Fibroblast of the aortic adventitia (primary cell): Measurements from ENCODE around the gene ZNF813. TPM values are rescaled to one million over a fixed set of nuclear protein-coding genes. Genes with fewer than 3 reads are reported as not detected.
"Not testable (repeated sequence)": the region's sequence is repeated elsewhere in the genome, so short reads cannot be mapped to it uniquely, and the experiment has no call there.

Experiments used
- DNase-seq: peaks from one replicate; pipeline ENCODE4 v3.0.0-alpha.2; 2010; ENCODE audit warnings: low read depth
- H3K4me3 ChIP-seq: 2 replicates; pipeline ENCODE4 v1.5.1; 2011; ENCODE audit warnings: low read depth, mild to moderate bottlenecking, control low read depth, low read length, moderate library complexity
- CTCF ChIP-seq: IDR thresholded peaks from 2 replicates; pipeline ENCODE4 v1.5.1; 2011; ENCODE audit warnings: mild to moderate bottlenecking, low read length, control low read depth, inconsistent platforms; ENCODE audit not compliant: insufficient read depth
- total RNA-seq: library from RNA; depleted of rRNA; stranded (reverse); fragments of >200 nt; gene quantifications from 2 replicates; pipeline ENCODE4 v1.2.3, GENCODE V29; 2012; ENCODE audit warnings: low replicate concordance

The ZNF813 gene
- total RNA-seq, 1 donor = 2.5 TPM

- DNase-seq = peak; percentile 16
- peak overlapping the region; percentile 90 for H3K4me3 ChIP-seq
- TF ChIP-seq CTCF = no peak
These were observed 35.4 kb upstream of the ZNF813 start for GRCh38 chr19:53432088-53432661.

- DNase-seq, H3K4me3 ChIP-seq: not testable (repeated sequence)
These were observed 23.7 kb upstream of the ZNF813 start for GRCh38 chr19:53443809-53444208.

GRCh38 chr19:53447196-53447595 is 20.3 kb upstream of the ZNF813 start:
- DNase-seq, H3K4me3 ChIP-seq: not testable (repeated sequence)

GRCh38 chr19:53455828-53456227 is 11.7 kb upstream of the ZNF813 start:
- no peak for DNase-seq
- TF ChIP-seq CTCF = no peak
- no peak overlapping the region for H3K4me3 ChIP-seq

- not testable (repeated sequence) for DNase-seq
These were observed 7.3 kb upstream of the ZNF813 start for GRCh38 chr19:53460131-53460721.

DNA sequence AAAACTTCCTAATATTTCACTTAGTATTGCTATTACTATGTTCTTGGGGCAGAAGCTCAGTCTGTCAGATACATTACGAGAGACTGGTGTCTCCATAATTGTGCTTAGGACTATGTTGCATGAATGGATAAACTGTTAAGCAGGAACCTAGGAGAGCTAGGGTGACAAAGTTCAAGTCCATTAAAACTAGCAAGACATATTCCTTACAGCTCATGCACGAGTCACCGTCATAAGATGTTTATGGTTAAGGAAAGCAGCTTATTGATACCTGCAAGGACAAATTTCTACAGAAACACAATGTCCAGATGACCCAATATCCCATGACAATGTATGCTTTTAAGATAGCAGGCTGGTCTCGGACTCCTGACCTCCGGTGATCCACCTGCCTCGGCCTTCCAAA is 5.7 kb upstream of the ZNF813 start:
- H3K4me3 ChIP-seq = no peak overlapping the region
- DNase-seq = no peak
- no peak for TF ChIP-seq CTCF

More at GRCh38 chr19:53460131-53460721, 7.3 kb upstream of the ZNF813 start:
- not testable (repeated sequence) for H3K4me3 ChIP-seq

DNA sequence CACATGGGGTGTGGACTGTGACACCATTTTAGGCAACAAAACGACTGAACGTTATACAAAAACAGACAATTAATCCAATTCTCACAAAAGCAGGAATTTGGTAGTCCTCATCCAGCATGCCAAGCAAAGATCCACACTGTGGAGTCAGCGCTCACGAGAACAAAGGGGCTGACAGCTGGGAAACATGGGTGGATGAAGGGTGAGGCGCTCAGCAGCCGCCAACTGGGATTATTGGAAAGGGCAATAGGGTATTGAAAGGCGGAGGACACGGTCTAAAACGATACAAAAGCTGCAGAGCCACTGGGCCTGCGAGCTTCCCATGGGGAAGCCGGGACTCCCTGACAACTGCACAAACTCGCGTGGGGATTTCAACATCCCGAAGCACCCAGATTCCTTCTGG is 4.7 kb upstream of the ZNF813 start:
- no peak for TF ChIP-seq CTCF
- no peak for DNase-seq
- no peak overlapping the region for H3K4me3 ChIP-seq

- no peak for TF ChIP-seq CTCF
- DNase-seq = peak; percentile 2
- H3K4me3 ChIP-seq = no peak overlapping the region
These were observed 4.3 kb upstream of the ZNF813 start for GRCh38 chr19:53463263-53463662.
